C4-2B (cell line): Measurements from ENCODE around the gene HYAL1.
A peak's percentile ranks its signal among the peaks of the same experiment; 100 is the strongest.

ENCODE experiments used
- H3K27ac ChIP-seq: fragments of 450-650 bp; 2 replicates; pipeline ENCODE4 v1.5.1; 2017
- ZFX ChIP-seq: fragments of 450-650 bp; IDR thresholded peaks from 2 replicates; pipeline ENCODE4 v1.6.1; 2017
- TF ChIP-seq, protein P1 (sequence below): fragments of 450-650 bp; conservative IDR thresholded peaks from 2 replicates; pipeline ENCODE4 v1.5.1; 2017; ENCODE audit warnings: mild to moderate bottlenecking

Gene HYAL1

DNA sequence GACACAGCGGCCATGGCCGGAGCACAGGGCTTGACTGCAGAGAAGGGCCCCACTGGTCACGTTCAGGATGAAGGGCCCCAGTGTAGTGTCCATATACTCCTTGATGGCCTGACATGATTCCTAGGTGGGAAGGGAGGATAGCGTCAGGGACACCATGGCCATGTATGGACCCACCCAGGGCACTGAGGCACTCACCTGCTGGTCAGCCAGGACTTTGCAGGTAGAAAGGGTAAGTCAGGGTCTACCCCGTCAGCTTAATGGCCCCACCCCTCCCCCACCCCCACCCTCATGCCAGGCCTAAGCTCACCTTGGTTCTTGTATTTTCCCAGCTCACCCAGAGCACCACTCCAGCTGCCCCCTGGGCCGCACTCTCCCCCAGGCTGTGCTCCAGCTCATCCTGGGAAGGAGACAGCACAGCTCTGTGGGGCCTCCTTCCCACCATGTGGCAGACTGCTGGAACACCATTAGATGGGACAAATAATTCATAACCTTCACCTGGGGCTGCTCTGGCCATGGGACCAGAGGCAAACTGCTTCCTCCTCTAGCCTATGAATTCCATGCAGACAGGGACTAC is 2.6 kb downstream of the HYAL1 start:
- peak overlapping the region; percentile 83 for H3K27ac ChIP-seq
- TF ChIP-seq, protein P1, sequence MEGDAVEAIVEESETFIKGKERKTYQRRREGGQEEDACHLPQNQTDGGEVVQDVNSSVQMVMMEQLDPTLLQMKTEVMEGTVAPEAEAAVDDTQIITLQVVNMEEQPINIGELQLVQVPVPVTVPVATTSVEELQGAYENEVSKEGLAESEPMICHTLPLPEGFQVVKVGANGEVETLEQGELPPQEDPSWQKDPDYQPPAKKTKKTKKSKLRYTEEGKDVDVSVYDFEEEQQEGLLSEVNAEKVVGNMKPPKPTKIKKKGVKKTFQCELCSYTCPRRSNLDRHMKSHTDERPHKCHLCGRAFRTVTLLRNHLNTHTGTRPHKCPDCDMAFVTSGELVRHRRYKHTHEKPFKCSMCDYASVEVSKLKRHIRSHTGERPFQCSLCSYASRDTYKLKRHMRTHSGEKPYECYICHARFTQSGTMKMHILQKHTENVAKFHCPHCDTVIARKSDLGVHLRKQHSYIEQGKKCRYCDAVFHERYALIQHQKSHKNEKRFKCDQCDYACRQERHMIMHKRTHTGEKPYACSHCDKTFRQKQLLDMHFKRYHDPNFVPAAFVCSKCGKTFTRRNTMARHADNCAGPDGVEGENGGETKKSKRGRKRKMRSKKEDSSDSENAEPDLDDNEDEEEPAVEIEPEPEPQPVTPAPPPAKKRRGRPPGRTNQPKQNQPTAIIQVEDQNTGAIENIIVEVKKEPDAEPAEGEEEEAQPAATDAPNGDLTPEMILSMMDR: no peak
- TF ChIP-seq ZFX: no peak

DNA sequence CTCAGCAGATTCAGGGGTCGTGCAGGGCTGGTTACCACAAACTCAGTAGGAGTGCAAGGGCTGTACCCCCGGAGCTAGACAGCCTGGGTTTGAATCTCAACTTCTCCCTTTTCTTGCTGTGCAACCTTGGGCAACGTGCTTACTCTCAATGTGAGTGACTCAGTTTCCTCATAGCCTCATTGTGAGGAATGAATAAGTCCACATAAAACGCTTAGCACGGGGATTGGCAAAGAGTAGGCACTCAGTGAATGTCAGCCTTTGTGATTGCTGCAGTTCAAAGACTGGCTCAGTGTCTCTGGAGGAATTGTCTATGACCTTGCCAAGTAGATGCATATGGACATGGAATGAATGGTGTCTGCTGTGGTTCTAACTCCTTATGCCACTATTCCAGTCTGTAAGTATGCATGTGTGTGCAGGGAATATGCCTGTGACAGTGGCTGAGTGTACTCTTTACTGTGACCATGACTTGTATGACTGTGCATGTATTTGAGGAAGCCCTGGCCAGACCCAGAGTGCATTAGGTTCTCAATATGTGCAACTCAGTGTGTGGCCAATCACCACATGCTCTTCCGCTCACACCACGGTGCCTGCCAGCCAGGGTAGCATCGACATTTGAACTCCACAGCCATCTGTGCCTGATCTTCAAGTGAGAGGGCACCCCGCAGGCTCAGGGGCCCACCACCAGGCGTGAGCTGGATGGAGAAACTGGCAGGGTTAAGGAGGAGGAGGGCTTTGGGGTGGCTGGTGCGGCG is 3.3 kb downstream of the HYAL1 start:
- H3K27ac ChIP-seq: peak overlapping the region; percentile 83
- TF ChIP-seq, protein P1: no peak
- TF ChIP-seq ZFX: peak; percentile 23; the same call in 1 of the 2 replicates

DNA sequence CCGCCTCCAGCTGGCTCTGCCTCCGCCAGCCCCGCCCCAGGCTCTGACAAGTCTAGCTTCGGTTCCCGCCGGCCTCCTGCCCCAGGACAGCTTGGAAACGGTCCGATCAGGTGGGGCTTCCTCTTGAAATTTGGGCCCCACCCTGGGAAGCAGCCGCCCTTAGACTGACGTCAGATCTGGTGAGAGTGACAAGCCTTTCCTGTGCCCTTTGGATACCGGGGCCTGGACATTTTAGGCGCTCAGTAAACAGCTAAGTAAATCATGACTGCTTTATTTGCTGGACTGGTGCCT is 3.8 kb downstream of the HYAL1 start:
- H3K27ac ChIP-seq: peak overlapping the region; percentile 83
- TF ChIP-seq ZFX: no peak
- TF ChIP-seq, protein P1: no peak

DNA sequence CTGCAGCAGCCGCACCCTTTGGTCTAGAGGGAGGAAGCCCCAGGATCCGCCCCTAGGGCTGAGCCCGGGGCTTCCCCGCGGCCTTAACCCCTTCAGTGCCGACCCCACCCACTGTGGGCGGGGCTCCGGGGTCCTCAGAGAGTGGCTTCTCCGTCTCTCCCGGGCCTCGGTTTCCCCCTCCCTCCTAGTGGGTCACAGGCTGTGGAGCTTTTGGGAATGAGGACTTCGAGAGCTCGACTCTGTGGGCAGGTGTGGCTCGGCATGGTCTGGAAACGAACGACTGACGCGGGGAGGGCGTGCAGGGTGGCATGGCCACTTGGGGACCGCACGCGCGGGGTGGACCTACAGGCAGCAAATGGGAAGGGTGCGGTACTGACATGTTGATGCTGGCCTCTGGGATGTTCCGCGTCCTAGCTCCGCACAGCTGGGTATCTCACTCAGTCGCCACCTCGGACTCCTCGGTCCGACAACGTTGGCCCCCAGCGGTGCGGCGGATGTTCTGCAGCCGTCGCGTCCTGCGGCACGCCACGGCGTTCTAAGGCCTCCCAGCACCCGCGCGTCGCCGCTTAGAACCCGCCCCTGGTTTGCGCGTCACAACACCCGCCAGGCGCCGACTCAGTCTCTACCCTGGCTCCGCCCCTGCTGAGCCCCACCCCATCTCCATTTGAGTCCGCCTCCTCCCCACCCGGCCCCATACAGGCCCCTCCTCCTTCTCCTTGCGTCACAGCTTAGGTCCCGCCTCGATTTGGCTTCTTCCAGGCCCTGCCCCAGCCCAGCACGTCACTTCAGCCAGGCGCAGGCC is 4.3 kb downstream of the HYAL1 start, which contains the start of the genes HYAL3 and NAA80:
TSS of gene HYAL3 (minus strand) at position 570 of the 802 bp plus-strand sequence. CDS start 3,803 bp downstream, outside the sequence.
TSS of gene NAA80 (minus strand) at position 570 of the 802 bp plus-strand sequence. CDS start 1,942 bp downstream, outside the sequence.
- peak within 1 kb of the TSS; percentile 83 for H3K27ac ChIP-seq
- TF ChIP-seq, protein P1: no peak; the same call in 1 of the 2 replicates
- TF ChIP-seq ZFX: no peak

DNA sequence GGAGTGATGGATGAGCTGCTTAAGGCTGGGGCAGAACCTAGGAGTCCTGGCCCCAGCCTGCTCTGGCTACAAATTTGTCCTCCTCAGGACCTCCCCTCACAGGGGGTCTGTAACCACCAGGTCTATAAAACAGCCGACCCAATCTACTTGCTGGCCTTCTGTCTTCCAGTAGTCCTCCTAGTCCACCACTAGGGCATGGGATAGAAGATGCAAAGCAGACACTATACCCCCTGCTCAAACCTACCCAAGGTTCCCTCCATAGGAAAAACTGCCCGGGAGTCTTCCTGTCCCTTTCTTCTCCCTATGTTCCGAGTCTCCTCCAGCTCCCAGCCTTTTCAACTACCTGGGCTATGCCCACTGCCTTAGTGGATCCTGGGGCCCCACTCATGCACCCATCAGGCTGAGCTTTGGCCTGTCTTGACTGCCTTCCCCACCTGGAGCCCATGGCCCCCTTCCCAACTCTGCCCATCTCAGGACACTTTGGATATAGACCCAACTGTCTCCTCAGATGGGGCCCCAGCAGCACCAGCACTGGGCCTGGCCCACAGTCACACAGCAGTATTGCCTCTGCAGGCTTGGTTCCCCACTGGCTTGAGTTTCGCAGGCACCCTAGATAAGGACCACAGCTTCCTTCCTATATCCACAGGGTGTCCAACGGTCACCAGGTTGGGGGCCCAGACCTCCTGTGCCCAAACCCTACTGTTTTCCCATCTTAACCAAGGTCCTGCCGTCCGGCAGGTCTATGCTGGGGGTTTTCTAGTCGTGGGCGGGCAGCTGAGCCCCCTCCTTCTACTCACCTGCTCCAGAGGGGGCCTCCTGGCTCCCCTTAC is 5.3 kb downstream of the HYAL1 start:
- peak overlapping the region; percentile 83 for H3K27ac ChIP-seq

DNA sequence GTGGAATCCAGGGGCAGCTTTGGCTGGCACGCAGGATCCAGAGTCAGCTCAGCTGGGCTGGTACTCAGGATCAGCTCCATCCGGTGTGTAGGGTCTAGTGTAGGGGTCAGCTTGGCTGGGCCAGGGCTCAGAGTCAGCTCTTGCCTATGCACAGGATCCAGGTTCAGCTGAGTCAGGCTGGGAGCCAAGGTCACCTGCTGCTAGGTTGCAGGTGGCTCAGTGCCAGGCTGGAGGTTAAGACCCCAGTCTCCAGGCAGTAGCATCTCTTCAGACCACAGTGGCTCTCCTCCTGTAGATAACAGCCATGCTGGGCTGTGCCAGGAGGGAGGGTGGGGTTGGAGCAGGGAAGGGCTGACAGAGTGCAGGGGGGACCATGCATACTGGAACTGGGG is 6.0 kb downstream of the HYAL1 start:
- no peak overlapping the region for H3K27ac ChIP-seq
- TF ChIP-seq, protein P1: no peak
- no peak for TF ChIP-seq ZFX

More for the DNA sequence above, 5.3 kb downstream of the HYAL1 start:
- TF ChIP-seq ZFX: no peak
- TF ChIP-seq, protein P1: no peak; the same call in 1 of the 2 replicates
